ENCODE measurements around the gene PTPN5.

DNA sequence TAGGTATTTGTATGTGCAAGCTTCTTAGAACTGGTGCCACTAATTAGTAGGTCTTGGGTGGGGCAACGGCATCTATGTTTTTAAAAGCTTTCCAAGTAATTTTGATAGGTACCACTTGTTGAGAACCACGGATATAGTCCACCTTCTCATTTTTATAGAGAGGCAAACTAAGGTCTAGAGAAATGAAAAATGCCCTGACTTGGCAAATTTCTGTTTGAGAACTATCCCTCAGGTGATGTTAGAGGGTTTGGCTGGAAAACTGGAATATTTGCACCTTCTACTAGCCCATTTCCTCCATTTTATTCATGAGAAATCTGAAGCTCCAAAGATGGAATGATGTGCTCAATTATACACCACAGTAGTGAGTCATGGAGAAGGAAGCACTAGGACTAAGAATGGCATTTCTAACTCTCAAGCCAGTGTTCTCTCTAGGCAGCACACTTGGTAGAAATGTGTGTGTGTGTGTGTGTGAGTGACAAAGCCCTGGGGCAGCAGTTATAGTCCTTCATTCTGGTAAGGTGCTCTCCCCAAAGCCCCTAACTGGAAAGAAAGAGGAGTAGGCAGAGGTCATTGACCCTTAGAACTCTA, 94.9 kb downstream of the PTPN5 start:
- TF ChIP-seq, protein P1, sequence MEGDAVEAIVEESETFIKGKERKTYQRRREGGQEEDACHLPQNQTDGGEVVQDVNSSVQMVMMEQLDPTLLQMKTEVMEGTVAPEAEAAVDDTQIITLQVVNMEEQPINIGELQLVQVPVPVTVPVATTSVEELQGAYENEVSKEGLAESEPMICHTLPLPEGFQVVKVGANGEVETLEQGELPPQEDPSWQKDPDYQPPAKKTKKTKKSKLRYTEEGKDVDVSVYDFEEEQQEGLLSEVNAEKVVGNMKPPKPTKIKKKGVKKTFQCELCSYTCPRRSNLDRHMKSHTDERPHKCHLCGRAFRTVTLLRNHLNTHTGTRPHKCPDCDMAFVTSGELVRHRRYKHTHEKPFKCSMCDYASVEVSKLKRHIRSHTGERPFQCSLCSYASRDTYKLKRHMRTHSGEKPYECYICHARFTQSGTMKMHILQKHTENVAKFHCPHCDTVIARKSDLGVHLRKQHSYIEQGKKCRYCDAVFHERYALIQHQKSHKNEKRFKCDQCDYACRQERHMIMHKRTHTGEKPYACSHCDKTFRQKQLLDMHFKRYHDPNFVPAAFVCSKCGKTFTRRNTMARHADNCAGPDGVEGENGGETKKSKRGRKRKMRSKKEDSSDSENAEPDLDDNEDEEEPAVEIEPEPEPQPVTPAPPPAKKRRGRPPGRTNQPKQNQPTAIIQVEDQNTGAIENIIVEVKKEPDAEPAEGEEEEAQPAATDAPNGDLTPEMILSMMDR (IDR thresholded peaks at IDR 0.05), result no peak
- TF ChIP-seq POLR2AphosphoS5 (IDR thresholded peaks at IDR 0.05), result no peak
- TF ChIP-seq POLR2A (IDR thresholded peaks at IDR 0.05), result no peak
- no peak for TF ChIP-seq EP300 (IDR thresholded peaks at IDR 0.05)
